SH-SY5Y (cell line): Measurements from ENCODE around the gene VSIG2.

Source experiments
- GATA2 ChIP-seq: IDR thresholded peaks from 2 replicates; pipeline ENCODE4 v1.6.1; 2011; ENCODE audit warnings: mild to moderate bottlenecking, low read depth, low read length
- GATA3 ChIP-seq: IDR thresholded peaks from 2 replicates; pipeline ENCODE4 v1.6.1; 2011; ENCODE audit warnings: low read depth, mild to moderate bottlenecking, low read length, moderate library complexity

DNA sequence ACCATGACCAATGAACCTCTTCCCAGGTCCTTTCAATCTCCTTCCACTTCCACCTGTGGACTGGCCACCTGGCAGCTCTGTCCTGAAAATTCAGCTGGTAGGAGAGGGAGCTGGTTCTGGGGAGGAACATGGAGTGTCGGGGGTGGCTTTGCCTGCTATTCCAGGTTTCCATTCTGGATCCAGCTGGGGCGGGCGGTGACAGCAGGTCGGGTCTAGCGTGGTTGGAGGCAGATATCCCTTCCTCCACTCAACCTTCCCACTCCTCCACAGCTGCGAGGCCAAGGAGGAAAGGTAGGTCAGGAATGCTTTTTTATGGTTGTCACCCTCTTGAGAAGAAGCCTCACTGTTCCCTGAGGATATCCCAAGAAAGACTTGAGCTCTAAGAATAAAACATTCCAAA, 9.0 kb downstream of the VSIG2 start:
- TF ChIP-seq GATA2 (no peak), GATA3 (no peak)
